MCF 10A (cell line): ENCODE measurements around the gene PHF21A. TPM values are rescaled to one million over a fixed set of nuclear protein-coding genes. Genes with fewer than 3 reads are reported as not detected.

ENCODE experiments used
- BruUV-seq: library from RNA; stranded (reverse); fragments of 400-500 nt; replicated peaks from 2 replicates; lab custom pipeline; 2021; lab: Mats Ljungman, UMichigan
- CTCF ChIA-PET: fragments of 300-600 bp; sonication (Branson Sonifier 250); formaldehyde crosslinking; extraction: SDS; loops from one replicate; lab custom pipeline; 2021; ENCODE audit warnings: antibody characterized with exemption, inconsistent platforms; lab: Yijun Ruan, JAX
- POLR2A ChIA-PET: fragments of 300-600, 350-650 bp; sonication (Branson Sonifier 250); formaldehyde crosslinking; extraction: SDS; loops from one replicate; lab custom pipeline; 2020; ENCODE audit warnings: antibody characterized with exemption, inconsistent platforms; lab: Yijun Ruan, JAX
- DNase-seq: peaks from one replicate; pipeline ENCODE4 v3.0.0-alpha.2; 2018; ENCODE audit not compliant: unreplicated experiment
- H3K27ac Mint-ChIP-seq: one replicate; pipeline ENCODE4 v1.8.0; 2022; ENCODE audit warnings: mild to moderate bottlenecking, low read depth, mixed read lengths; ENCODE audit not compliant: unreplicated experiment
- H3K27me3 Mint-ChIP-seq: one replicate; pipeline ENCODE4 v1.8.0; 2022; ENCODE audit warnings: mixed read lengths; ENCODE audit not compliant: insufficient read depth, unreplicated experiment
- H3K36me3 Mint-ChIP-seq: one replicate; pipeline ENCODE4 v1.8.0; 2022; ENCODE audit warnings: mild to moderate bottlenecking, moderate library complexity, mixed read lengths; ENCODE audit not compliant: insufficient read depth, unreplicated experiment
- H3K4me1 Mint-ChIP-seq: one replicate; pipeline ENCODE4 v1.8.0; 2022; ENCODE audit warnings: mixed read lengths; ENCODE audit not compliant: insufficient read depth, unreplicated experiment
- H3K4me3 Mint-ChIP-seq: one replicate; pipeline ENCODE4 v1.8.0; 2022; ENCODE audit warnings: mild to moderate bottlenecking, moderate library complexity, mixed read lengths; ENCODE audit not compliant: unreplicated experiment
- H3K9me3 Mint-ChIP-seq: one replicate; pipeline ENCODE4 v1.8.0; 2022; ENCODE audit warnings: mixed read lengths; ENCODE audit not compliant: unreplicated experiment
- intact Hi-C: fragments of 100-400 bp; cut with micrococcal nuclease; formaldehyde crosslinking; loops from 2 replicates; pipeline ENCODE4 v1.14.1; 2022
- total RNA-seq: library from RNA; stranded (reverse); gene quantifications from 2 replicates; pipeline ENCODE4 v1.2.3, GENCODE V29; 2022
- TF ChIP-seq, protein P1 (sequence below): fragments of 200-600 bp; IDR thresholded peaks from one replicate; pipeline ENCODE4 v1.8.0; 2022; ENCODE audit warnings: antibody characterized with exemption, mild to moderate bottlenecking; ENCODE audit not compliant: unreplicated experiment

PHF21A gene
- total RNA-seq, 1 experiment from 2014 or later = 37.6 TPM

DNA sequence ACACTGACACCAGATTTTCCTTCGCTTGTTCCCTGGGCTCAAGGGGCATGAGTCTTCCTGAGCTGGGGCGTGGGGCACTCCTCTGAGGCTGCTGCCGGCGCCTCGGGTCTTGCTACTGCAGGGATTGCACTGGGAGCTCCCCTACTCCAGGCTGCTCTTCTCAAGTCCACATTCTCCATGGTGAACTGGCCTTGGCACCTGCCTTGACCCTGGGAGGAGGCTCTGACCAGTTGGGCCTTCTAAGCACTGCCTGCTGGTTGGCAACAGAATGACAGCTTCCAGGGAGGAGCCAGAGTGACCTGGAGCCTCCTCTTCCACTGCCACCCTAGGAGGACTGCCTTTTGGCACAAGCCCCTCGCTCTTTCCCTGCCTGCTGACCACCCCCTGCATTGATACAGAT is 223.7 kb downstream of the PHF21A start:
- H3K4me1 Mint-ChIP-seq = peaks cover 8% of the 10 kb centered on the region
- H3K27ac Mint-ChIP-seq = no peak overlapping the region
- no peak for DNase-seq
- intact Hi-C loops = loop anchor here (10.0 kb wide), 1 partner anchor 53 kb away; the partner anchor contains the start of gene CRY2
- ChIA-PET CTCF (interaction anchor here (0.6 to 0.7 kb wide), 2 partner anchors 110 to 1965 kb away, joined by 3 to 4 read pairs; no protein-coding TSS in a partner anchor), POLR2A (interaction anchor here (1.5 to 1.7 kb wide), 2 partner anchors 18 to 55 kb away, joined by 3 to 6 read pairs; no protein-coding TSS in a partner anchor)
- BruUV-seq = no TSS peak
- TF ChIP-seq, protein P1, sequence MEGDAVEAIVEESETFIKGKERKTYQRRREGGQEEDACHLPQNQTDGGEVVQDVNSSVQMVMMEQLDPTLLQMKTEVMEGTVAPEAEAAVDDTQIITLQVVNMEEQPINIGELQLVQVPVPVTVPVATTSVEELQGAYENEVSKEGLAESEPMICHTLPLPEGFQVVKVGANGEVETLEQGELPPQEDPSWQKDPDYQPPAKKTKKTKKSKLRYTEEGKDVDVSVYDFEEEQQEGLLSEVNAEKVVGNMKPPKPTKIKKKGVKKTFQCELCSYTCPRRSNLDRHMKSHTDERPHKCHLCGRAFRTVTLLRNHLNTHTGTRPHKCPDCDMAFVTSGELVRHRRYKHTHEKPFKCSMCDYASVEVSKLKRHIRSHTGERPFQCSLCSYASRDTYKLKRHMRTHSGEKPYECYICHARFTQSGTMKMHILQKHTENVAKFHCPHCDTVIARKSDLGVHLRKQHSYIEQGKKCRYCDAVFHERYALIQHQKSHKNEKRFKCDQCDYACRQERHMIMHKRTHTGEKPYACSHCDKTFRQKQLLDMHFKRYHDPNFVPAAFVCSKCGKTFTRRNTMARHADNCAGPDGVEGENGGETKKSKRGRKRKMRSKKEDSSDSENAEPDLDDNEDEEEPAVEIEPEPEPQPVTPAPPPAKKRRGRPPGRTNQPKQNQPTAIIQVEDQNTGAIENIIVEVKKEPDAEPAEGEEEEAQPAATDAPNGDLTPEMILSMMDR = no peak
- no peaks in the 10 kb centered on the region for H3K9me3 Mint-ChIP-seq
- no peaks in the 10 kb centered on the region for H3K27me3 Mint-ChIP-seq
- H3K4me3 Mint-ChIP-seq = no peak overlapping the region
- no peaks in the 10 kb centered on the region for H3K36me3 Mint-ChIP-seq

DNA sequence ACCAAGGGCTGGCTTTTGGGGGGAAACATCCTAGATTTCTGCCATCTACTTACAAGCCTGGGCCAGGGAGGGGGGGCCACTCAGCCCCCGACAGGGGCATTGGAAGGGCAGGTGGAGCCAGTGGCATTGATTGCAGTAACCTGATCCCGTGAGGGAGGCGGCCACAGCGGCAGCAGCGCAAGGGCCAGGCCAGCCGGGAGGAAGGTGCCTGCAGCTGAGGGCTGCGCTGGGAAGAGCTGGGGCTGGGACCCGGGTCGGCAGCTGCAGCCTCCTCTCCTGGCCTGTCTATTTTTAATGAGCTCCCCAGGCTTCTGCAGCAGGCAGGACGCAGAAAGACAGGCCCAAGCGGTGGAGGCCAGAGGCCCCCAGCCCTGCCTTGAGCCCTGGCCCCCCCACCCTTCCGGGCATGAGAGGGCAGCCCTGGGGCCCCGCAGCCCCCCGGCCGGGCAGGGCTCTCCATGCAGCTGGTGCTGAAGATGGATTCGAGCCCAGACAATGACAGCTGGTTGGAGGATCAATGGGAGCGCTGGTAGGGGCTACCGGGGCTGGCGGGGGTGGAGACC is 224.8 kb downstream of the PHF21A start:
- Mint-ChIP-seq H3K9me3 (no peaks in the 10 kb centered on the region), H3K4me3 (no peak overlapping the region), H3K27ac (no peak overlapping the region), H3K27me3 (peaks cover 3% of the 10 kb centered on the region), H3K36me3 (no peaks in the 10 kb centered on the region), H3K4me1 (peaks cover 8% of the 10 kb centered on the region)
- TF ChIP-seq, protein P1 = no peak
- intact Hi-C loops = loop anchor here (10.0 kb wide), 1 partner anchor 52 kb away; the partner anchor contains the start of gene CRY2
- POLR2A ChIA-PET = interaction anchor here (0.6 kb wide), 1 partner anchor 23 kb away, joined by 3 read pairs; no protein-coding TSS in a partner anchor
- BruUV-seq = no TSS peak
- no peak for DNase-seq
- CTCF ChIA-PET = interaction anchor here (0.7 kb wide), 1 partner anchor 46 kb away, joined by 5 read pairs; no protein-coding TSS in a partner anchor

DNA sequence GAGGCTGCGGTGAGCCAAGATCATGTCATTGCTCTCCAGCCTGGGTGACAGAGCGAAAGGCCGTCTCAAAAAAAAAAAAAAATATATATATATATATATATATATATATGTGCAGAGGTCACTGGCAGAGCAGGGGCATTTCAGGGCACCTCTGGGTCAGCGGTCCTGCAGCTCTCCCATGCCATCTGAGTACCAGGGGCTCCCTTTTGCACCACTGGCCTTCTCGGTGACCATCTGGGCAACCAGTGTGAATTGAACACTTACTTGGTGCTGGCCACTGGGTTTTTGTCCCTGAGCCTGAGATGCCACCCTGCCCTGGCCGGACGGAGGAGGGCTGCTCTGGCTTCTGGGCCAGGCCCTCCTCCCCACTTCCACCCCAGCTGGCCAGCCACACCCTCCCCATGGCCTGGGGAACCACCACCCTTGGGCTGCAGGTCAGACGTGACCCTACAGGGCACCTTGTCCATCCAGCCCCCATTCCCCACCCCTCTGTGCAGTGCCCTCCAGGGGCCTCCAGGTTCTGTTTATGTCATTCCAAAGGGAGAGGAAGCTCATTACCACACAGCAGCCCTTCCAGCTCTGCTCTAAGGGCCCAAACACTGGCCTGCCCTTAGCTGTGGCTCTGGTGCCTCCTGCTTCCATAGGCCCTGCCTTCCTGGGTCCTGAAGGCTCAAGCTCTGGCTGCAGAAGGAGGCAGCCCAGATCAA is 225.5 kb downstream of the PHF21A start:
- H3K4me3 Mint-ChIP-seq = no peak overlapping the region
- TF ChIP-seq, protein P1 = no peak
- BruUV-seq = no TSS peak
- no peak for DNase-seq
- POLR2A ChIA-PET = interaction anchor here (0.6 kb wide), 1 partner anchor 22 kb away, joined by 3 read pairs; no protein-coding TSS in a partner anchor
- peaks cover 11% of the 10 kb centered on the region for H3K27me3 Mint-ChIP-seq
- intact Hi-C loops = loop anchor here (10.0 kb wide), 1 partner anchor 51 kb away; the partner anchor contains the start of gene CRY2
- no peaks in the 10 kb centered on the region for H3K9me3 Mint-ChIP-seq
- CTCF ChIA-PET = interaction anchor here (0.7 kb wide), 1 partner anchor 46 kb away, joined by 5 read pairs; no protein-coding TSS in a partner anchor
- H3K27ac Mint-ChIP-seq = no peak overlapping the region
- H3K36me3 Mint-ChIP-seq = no peaks in the 10 kb centered on the region
- peaks cover 5% of the 10 kb centered on the region for H3K4me1 Mint-ChIP-seq
